ENCODE measurements around the gene AQP5.

Gene AQP5

DNA sequence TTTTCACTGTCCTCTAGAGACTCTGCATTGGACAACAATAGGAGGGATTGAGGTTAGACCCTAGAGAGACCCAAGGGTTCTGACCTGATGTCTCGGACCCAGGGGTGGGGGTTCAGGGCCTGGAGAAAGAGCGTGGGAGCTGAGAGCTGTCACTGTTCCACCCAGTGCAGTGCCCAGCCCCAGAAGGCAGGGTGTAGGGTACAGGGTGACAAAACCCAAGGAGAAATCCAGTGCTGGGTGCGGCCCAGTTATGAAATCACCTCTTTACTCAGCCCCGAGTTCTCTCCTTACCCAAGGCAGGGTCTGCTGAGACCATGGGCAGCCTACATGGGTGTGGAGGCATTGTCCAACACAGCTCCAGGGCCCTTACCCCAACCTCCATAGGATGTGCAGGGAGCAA is 8.5 kb upstream of the AQP5 start:
- H3K4me3 ChIP-seq (ENCODE audit: low read depth, low read length): no peak overlapping the region
- TF ChIP-seq, protein P1, sequence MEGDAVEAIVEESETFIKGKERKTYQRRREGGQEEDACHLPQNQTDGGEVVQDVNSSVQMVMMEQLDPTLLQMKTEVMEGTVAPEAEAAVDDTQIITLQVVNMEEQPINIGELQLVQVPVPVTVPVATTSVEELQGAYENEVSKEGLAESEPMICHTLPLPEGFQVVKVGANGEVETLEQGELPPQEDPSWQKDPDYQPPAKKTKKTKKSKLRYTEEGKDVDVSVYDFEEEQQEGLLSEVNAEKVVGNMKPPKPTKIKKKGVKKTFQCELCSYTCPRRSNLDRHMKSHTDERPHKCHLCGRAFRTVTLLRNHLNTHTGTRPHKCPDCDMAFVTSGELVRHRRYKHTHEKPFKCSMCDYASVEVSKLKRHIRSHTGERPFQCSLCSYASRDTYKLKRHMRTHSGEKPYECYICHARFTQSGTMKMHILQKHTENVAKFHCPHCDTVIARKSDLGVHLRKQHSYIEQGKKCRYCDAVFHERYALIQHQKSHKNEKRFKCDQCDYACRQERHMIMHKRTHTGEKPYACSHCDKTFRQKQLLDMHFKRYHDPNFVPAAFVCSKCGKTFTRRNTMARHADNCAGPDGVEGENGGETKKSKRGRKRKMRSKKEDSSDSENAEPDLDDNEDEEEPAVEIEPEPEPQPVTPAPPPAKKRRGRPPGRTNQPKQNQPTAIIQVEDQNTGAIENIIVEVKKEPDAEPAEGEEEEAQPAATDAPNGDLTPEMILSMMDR (IDR thresholded peaks at IDR 0.05; ENCODE audit: low read depth, low read length): no peak

DNA sequence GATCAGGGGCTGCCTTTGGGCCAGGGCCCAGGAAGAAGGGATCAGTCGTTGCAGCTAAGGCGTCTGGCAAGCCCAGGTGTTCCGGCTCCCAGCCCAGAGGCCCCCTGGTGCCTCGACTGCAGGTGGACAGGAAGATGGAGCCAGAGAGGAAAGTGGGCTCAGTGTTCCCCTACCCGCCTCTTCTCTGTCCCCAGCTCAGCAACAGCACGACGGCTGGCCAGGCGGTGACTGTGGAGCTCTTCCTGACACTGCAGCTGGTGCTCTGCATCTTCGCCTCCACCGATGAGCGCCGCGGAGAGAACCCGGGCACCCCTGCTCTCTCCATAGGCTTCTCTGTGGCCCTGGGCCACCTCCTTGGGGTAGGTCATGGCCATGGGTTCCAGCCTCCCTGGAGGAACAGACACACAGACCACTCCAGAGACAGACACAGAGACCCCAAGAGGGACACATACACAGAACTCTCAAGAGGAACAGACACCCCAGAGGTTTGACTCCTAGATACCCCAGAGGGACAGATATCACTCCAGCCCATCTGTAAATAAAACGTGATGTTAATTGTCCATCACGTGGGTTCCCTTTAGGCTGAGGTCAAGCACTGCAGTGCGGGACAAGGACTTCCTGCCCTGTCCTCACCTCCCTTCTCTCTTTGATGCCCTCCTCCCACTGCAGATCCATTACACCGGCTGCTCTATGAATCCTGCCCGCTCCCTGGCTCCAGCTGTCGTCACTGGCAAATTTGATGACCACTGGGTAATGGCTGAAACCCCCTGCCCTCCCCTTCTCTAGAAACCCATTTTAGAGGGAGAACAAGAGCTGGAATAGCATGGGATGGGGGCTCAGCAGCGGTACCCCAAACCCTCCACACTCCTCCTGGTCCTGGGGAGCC is 7.5 kb upstream of the AQP5 start:
- no peak overlapping the region for H3K4me3 ChIP-seq (ENCODE audit: low read depth, low read length)
- TF ChIP-seq, protein P1 (IDR thresholded peaks at IDR 0.05; ENCODE audit: low read depth, low read length): no peak

DNA sequence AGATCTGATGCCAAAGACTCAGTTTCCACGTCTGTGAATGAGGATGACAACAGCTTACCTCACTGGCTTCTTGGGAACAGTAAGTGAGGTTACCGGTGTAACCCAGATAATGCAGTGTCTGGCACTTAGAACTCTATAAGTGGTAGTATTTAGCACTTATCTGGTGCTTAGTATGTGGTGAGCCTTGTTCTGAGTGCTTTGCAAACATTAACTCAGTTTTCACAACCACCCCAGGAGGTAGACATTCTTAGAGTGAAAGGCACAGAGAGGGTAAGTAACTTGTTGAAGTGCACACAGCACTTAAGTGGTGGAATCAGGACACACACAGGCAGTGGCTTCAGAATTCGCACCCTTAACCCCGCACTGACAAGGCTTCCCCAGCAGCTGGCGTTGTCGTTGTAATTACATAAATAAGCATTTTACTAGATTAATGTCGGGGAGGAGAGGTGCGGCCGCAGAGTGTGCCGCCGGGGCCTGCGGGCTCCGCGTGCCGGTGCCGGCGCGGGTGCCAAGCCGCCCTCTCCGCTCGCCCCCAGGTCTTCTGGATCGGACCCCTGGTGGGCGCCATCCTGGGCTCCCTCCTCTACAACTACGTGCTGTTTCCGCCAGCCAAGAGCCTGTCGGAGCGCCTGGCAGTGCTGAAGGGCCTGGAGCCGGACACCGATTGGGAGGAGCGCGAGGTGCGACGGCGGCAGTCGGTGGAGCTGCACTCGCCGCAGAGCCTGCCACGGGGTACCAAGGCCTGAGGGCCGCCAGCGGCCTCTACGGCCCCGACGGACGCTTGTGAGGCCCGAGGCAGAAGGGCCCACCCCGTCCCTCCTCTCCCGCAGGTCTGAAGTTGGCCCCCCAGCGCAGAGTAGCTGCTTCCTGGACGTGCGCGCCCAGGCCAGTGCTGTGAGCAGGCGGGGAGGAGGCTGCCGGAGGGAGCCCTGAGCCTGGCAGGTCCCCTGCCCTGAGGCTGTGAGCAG is 6.5 kb upstream of the AQP5 start:
- H3K4me3 ChIP-seq (ENCODE audit: low read depth, low read length): no peak overlapping the region
- TF ChIP-seq, protein P1 (IDR thresholded peaks at IDR 0.05; ENCODE audit: low read depth, low read length): no peak

DNA sequence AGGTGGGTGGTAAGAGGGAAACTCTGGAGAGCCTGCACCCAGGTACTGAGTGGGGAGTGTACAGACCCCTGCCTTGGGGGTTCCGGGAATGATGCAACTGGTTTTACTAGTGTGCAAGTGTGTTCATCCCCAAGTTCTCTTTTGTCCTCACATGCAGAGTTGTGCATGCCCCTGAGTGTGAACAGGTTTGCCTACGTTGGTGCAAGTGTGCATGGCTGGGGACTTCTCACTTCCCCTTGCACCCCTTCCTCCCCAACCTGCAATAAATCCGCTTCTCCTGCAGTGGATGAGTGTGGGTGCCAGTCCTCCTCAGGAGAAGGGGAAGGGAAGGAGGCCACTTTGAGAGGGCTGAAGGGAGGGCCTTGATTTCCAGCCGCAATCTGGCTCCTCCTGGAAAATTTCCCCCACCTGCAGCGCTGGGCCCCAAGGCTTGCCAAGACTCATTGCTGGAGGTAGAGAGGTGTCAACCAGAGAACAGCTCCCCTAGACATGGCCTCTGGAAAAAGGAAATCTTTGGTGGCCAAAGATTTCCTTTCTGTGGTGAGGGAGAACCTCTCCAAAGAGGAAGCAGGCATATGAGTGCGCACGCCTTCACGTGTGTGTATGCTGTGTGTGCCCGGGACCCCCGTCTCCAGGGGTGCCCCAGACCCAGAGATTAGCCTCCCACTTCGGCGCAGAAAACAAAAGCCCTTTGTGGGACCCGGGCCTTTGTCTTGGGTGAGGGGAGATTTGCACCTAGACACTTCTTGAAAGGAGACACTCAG is 5.6 kb upstream of the AQP5 start:
- TF ChIP-seq, protein P1 (IDR thresholded peaks at IDR 0.05; ENCODE audit: low read depth, low read length): no peak
- H3K4me3 ChIP-seq (ENCODE audit: low read depth, low read length): no peak overlapping the region

DNA sequence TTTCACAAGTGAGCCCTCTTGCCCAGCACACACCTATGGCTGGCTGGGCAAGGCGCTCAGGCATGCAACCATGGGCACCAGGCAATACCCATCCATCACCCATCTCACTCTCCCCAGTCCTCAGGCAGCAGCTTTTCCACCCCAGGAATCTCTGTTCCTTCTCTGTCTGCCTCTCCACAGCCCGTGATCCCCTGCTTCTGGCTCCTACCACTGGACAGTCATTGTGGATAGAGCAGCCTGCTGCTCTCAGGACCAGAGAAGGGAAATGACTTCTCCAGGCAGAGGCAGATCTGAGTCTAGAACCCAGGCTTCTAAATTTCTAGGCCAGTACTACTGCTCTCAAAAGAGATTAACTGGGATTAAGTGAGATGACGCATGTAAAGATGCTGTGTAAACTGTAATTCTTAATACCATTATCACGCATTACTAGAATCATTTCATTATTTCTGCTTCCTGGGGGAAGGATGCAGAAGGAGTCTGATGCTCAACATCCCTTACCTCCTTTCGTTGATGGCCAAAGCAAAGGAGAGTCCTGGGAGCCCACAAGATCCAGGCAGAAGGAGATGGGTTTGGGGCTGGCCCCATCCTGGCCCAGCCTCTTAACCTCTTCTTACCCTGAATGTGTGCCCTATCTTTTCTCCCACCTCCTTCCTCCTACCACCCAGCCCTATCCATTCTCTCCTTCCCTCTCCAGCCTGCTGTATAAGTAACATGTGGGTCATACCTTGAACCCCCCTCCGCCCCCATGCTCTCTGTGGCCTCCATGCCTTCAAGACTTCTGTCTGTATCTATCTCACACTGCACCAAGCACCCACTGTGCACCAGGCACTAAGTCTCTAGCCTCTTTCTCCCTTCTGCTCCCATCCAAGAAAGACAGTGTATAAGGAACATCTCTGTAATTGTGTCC is 4.8 kb upstream of the AQP5 start:
- no peak overlapping the region for H3K4me3 ChIP-seq (ENCODE audit: low read depth, low read length)
- TF ChIP-seq, protein P1 (IDR thresholded peaks at IDR 0.05; ENCODE audit: low read depth, low read length): no peak

DNA sequence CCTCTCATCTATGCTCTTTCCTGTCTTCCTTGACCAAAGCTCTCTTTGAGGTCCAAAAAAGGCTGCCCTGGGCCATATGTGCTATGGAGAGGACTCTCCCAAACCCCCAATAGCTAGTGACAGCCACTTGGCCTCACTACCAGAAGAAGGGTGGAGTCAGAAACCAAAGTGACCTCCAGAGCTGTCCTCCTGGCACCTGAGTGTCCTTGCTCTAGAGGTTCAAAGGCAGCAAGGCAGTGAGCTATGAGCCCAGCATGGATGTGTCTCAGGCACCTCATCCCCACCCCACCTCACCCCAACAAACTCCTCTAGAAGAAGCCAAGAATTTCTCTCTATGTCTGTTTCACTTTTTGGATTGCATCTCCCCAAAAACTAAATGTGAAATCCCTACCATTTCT is 4.1 kb upstream of the AQP5 start:
- TF ChIP-seq, protein P1 (IDR thresholded peaks at IDR 0.05; ENCODE audit: low read depth, low read length): no peak
- no peak overlapping the region for H3K4me3 ChIP-seq (ENCODE audit: low read depth, low read length)
